Mesothelial cell of epicardium (in vitro differentiated cells): ENCODE measurements around the gene ADGRV1. TPM values are rescaled to one million over a fixed set of nuclear protein-coding genes. Genes with fewer than 3 reads are reported as not detected.
A peak's percentile ranks its signal among the peaks of the same experiment; 100 is the strongest.

ENCODE experiments used
- DNase-seq, 2 experiments: peaks; one replicate each; pipeline ENCODE4 v3.0.0; 2021; ENCODE audit warnings: low spot score in 2 of 2; ENCODE audit not compliant: unreplicated experiment in 2 of 2
- H3K27ac Mint-ChIP-seq: 2 replicates; pipeline ENCODE4 v1.8.0; 2021; ENCODE audit warnings: mixed read lengths
- H3K27me3 Mint-ChIP-seq: 2 replicates; pipeline ENCODE4 v1.8.0; 2021; ENCODE audit warnings: low read depth, mixed read lengths
- H3K36me3 Mint-ChIP-seq: 2 replicates; pipeline ENCODE4 v1.8.0; 2021; ENCODE audit warnings: mixed read lengths
- H3K4me1 Mint-ChIP-seq: 2 replicates; pipeline ENCODE4 v1.8.0; 2021; ENCODE audit warnings: mixed read lengths
- H3K4me3 Mint-ChIP-seq: 2 replicates; pipeline ENCODE4 v1.8.0; 2021; ENCODE audit warnings: mild to moderate bottlenecking, moderate library complexity, mixed read lengths
- H3K9me3 Mint-ChIP-seq: 2 replicates; pipeline ENCODE4 v1.8.0; 2021; ENCODE audit warnings: mixed read lengths
- CTCF ChIP-seq: fragments of 200-600 bp; sonication (generic); IDR thresholded peaks from one replicate; pipeline ENCODE4 v1.5.0; 2021; ENCODE audit warnings: antibody characterized with exemption; ENCODE audit not compliant: unreplicated experiment
- total RNA-seq: library from RNA; stranded (reverse); gene quantifications from 3 replicates; pipeline ENCODE4 v1.2.1, GENCODE V29; 2021

Gene ADGRV1
- total RNA-seq, 1 donor from 2014 or later = 25.4 TPM

GRCh38 chr5:90939211-90939610 lies 380.6 kb downstream of the ADGRV1 start:
- Mint-ChIP-seq H3K36me3 (no peaks in the 10 kb centered on the region), H3K4me1 (peaks cover 41% of the 10 kb centered on the region), H3K9me3 (no peaks in the 10 kb centered on the region), H3K27ac (peak overlapping the region; percentile 88), H3K4me3 (no peak overlapping the region), H3K27me3 (no peaks in the 10 kb centered on the region)
- TF ChIP-seq CTCF = no peak
- DNase-seq = no peak

GRCh38 chr5:90940227-90940995 lies 381.8 kb downstream of the ADGRV1 start:
- no peak for DNase-seq
- Mint-ChIP-seq H3K36me3 (no peaks in the 10 kb centered on the region), H3K27me3 (no peaks in the 10 kb centered on the region), H3K27ac (peak overlapping the region; percentile 88), H3K4me1 (peaks cover 34% of the 10 kb centered on the region), H3K4me3 (no peak overlapping the region), H3K9me3 (no peaks in the 10 kb centered on the region)
- TF ChIP-seq CTCF = no peak

GRCh38 chr5:90941002-90941720 lies 382.6 kb downstream of the ADGRV1 start:
- no peak for TF ChIP-seq CTCF
- H3K27ac Mint-ChIP-seq = peak overlapping the region; percentile 88
- no peak overlapping the region for H3K4me3 Mint-ChIP-seq
- peaks cover 34% of the 10 kb centered on the region for H3K4me1 Mint-ChIP-seq
- H3K9me3 Mint-ChIP-seq = peaks cover 3% of the 10 kb centered on the region
- no peak for DNase-seq
- H3K27me3 Mint-ChIP-seq = no peaks in the 10 kb centered on the region
- peaks cover 3% of the 10 kb centered on the region for H3K36me3 Mint-ChIP-seq

GRCh38 chr5:90944116-90944515 lies 385.5 kb downstream of the ADGRV1 start:
- Mint-ChIP-seq H3K27me3 (no peaks in the 10 kb centered on the region), H3K9me3 (peaks cover 3% of the 10 kb centered on the region), H3K36me3 (peaks cover 3% of the 10 kb centered on the region), H3K4me3 (no peak overlapping the region), H3K4me1 (peaks cover 32% of the 10 kb centered on the region), H3K27ac (no peak overlapping the region)
- no peak for TF ChIP-seq CTCF
- no peak for DNase-seq

- peaks cover 3% of the 10 kb centered on the region for H3K9me3 Mint-ChIP-seq
- H3K4me3 Mint-ChIP-seq = no peak overlapping the region
- peaks cover 3% of the 10 kb centered on the region for H3K4me1 Mint-ChIP-seq
- no peak overlapping the region for H3K27ac Mint-ChIP-seq
- DNase-seq = no peak
- no peaks in the 10 kb centered on the region for H3K27me3 Mint-ChIP-seq
- H3K36me3 Mint-ChIP-seq = peaks cover 3% of the 10 kb centered on the region
- no peak for TF ChIP-seq CTCF
Measured at GRCh38 chr5:90947667-90948066, 389.1 kb downstream of the ADGRV1 start.
